Liver (tissue), 9 donors: Measurements from ENCODE around the gene ARHGAP30. TPM values are rescaled to one million over a fixed set of nuclear protein-coding genes. Genes with fewer than 3 reads are reported as not detected.
A peak's percentile ranks its signal among the peaks of the same experiment; 100 is the strongest.

Source experiments
- DNase-seq: peaks from one replicate; pipeline ENCODE4 v3.0.0-alpha.2; 2017; ENCODE audit warnings: low spot score
- H3K27ac ChIP-seq, 2 donors: one replicate each; pipeline ENCODE4 v1.7.0; 2013; ENCODE audit warnings: inconsistent platforms in 2 of 2, low read length in 2 of 2, control low read depth in 1 of 2, low read depth in 1 of 2, mild to moderate bottlenecking in 1 of 2
- H3K27me3 ChIP-seq, 4 donors: one replicate each; pipeline versions ENCODE4 v1.6.1 to v1.7.0; 2013; ENCODE audit warnings: low read length in 3 of 4, inconsistent platforms in 1 of 4, mild to moderate bottlenecking in 1 of 4, moderate library complexity in 1 of 4; ENCODE audit not compliant: control insufficient read depth in 4 of 4, insufficient read depth in 4 of 4
- H3K36me3 ChIP-seq, 4 donors: one replicate each; pipeline versions ENCODE4 v1.6.1 to v1.7.0; 2013; ENCODE audit warnings: low read length in 3 of 4, mild to moderate bottlenecking in 3 of 4, low read depth in 1 of 4, moderate library complexity in 1 of 4; ENCODE audit not compliant: control insufficient read depth in 4 of 4, insufficient read depth in 3 of 4
- H3K4me1 ChIP-seq, 4 donors: one replicate each; pipeline versions ENCODE4 v1.6.1 to v1.7.0; 2013; ENCODE audit warnings: low read length in 3 of 4, mild to moderate bottlenecking in 3 of 4, moderate library complexity in 1 of 4; ENCODE audit not compliant: control insufficient read depth in 4 of 4, insufficient read depth in 4 of 4
- H3K4me3 ChIP-seq, 3 donors: one replicate each; pipeline versions ENCODE4 v1.6.1 to v1.7.0; 2013; ENCODE audit warnings: low read length in 3 of 3, control low read depth in 1 of 3, low read depth in 1 of 3, mild to moderate bottlenecking in 1 of 3
- H3K9ac ChIP-seq, 2 donors: one replicate each; pipeline ENCODE4 v1.7.0; 2013; ENCODE audit warnings: low read length in 2 of 2, mild to moderate bottlenecking in 2 of 2, moderate library complexity in 2 of 2, control low read depth in 1 of 2, low read depth in 1 of 2
- H3K9me3 ChIP-seq, 4 donors: one replicate each; pipeline versions ENCODE4 v1.6.1 to v1.7.0; 2013; ENCODE audit warnings: low read length in 3 of 4; ENCODE audit not compliant: control insufficient read depth in 4 of 4
- EGR1 ChIP-seq, 2 donors: IDR thresholded peaks; 2 replicates each; pipeline ENCODE4 v1.6.1; 2016 to 2018; ENCODE audit warnings: antibody characterized with exemption in 2 of 2, low read depth in 2 of 2
- FOXA1 ChIP-seq: IDR thresholded peaks from 2 replicates; pipeline ENCODE4 v1.6.1; 2016; ENCODE audit warnings: antibody characterized with exemption
- FOXA2 ChIP-seq: IDR thresholded peaks from 2 replicates; pipeline ENCODE4 v1.6.1; 2016; ENCODE audit warnings: antibody characterized with exemption
- GABPA ChIP-seq, 2 donors: IDR thresholded peaks in 1 of 2; conservative IDR thresholded peaks in 1 of 2; 2 replicates each; pipeline ENCODE4 v1.6.1; 2016; ENCODE audit warnings: antibody characterized with exemption in 2 of 2, mild to moderate bottlenecking in 1 of 2, moderate library complexity in 1 of 2
- HNF4A ChIP-seq, 2 donors: conservative IDR thresholded peaks; 2 replicates each; pipeline ENCODE4 v1.6.1; 2016; ENCODE audit warnings: antibody characterized with exemption in 2 of 2, mild to moderate bottlenecking in 2 of 2
- HNF4G ChIP-seq: IDR thresholded peaks from 2 replicates; pipeline ENCODE4 v1.6.1; 2016; ENCODE audit warnings: antibody characterized with exemption
- JUND ChIP-seq, 2 donors: IDR thresholded peaks; 2 replicates each; pipeline ENCODE4 v1.6.1; 2016; ENCODE audit warnings: antibody characterized with exemption in 2 of 2
- NR2F2 ChIP-seq: IDR thresholded peaks from 2 replicates; pipeline ENCODE4 v1.6.1; 2016; ENCODE audit warnings: antibody characterized with exemption
- RAD21 ChIP-seq, 2 donors: IDR thresholded peaks; 2 replicates each; pipeline ENCODE4 v1.6.1; 2016; ENCODE audit warnings: antibody characterized with exemption in 2 of 2, mild to moderate bottlenecking in 2 of 2
- RXRA ChIP-seq, 2 donors: IDR thresholded peaks; 2 replicates each; pipeline ENCODE4 v1.6.1; 2017 to 2018; ENCODE audit warnings: antibody characterized with exemption in 2 of 2, mild to moderate bottlenecking in 1 of 2
- SP1 ChIP-seq: IDR thresholded peaks from 2 replicates; pipeline ENCODE4 v1.6.1; 2018; ENCODE audit warnings: antibody characterized with exemption, mild to moderate bottlenecking
- TAF1 ChIP-seq: conservative IDR thresholded peaks from 2 replicates; pipeline ENCODE4 v1.6.1; 2016; ENCODE audit warnings: antibody characterized with exemption, mild to moderate bottlenecking
- YY1 ChIP-seq: IDR thresholded peaks from 2 replicates; pipeline ENCODE4 v1.6.1; 2016; ENCODE audit warnings: antibody characterized with exemption, mild to moderate bottlenecking
- WGBS: extraction: QIAGEN DNeasy Blood & Tissue Kit; methylation state at CpG from one replicate; pipeline ENCODE4 v1.1.7; 2013; 5-methylcytosine and 5-hydroxymethylcytosine counted together
- polyA plus RNA-seq, 2 donors: library from polyadenylated mRNA; stranded (reverse) in 1 of 2; unstranded in 1 of 2; fragments of 200-250 nt in 1 of 2; fragments of >200 nt in 1 of 2; fragmentation: Nextera tagmentation in 1 of 2; extraction: Ambion mirVana in 1 of 2; gene quantifications; one replicate each; pipeline versions ENCODE4 v1.2.1 to v1.2.3, GENCODE V29; 2013 to 2015
- total RNA-seq, 2 donors: library from RNA; depleted of rRNA; stranded (reverse); fragments of >200 nt; gene quantifications; one replicate each; pipeline ENCODE4 v1.2.3, GENCODE V29; 2014
- TF ChIP-seq, protein P1 (sequence below): IDR thresholded peaks from 2 replicates; pipeline ENCODE4 v1.6.1; 2016; ENCODE audit warnings: antibody characterized with exemption
- TF ChIP-seq, protein P2 (sequence below): fragments of 150-350 bp; IDR thresholded peaks from 2 replicates; pipeline ENCODE4 v1.5.1; 2017; ENCODE audit warnings: improper control_type of control experiment, low read depth, low read length; ENCODE audit not compliant: missing input control
- TF ChIP-seq, protein P3 (sequence below): IDR thresholded peaks from 2 replicates; pipeline ENCODE4 v1.6.1; 2016; ENCODE audit warnings: antibody characterized with exemption
- TF ChIP-seq, protein P4 (sequence below): IDR thresholded peaks from 2 replicates; pipeline ENCODE4 v1.6.1; 2016; ENCODE audit warnings: antibody characterized with exemption
- TF ChIP-seq, protein P5 (sequence below): IDR thresholded peaks from 2 replicates; pipeline ENCODE4 v1.6.1; 2016; ENCODE audit warnings: antibody characterized with exemption, mild to moderate bottlenecking
- donor health status: healthy.
- donor health status: healthy.
- donor health status: healthy.
- donor health status: healthy.
- donor health status: healthy.

Gene ARHGAP30
- total and polyA plus RNA-seq, 4 donors, result 1.2 to 8.9 (median 5.0) TPM

DNA sequence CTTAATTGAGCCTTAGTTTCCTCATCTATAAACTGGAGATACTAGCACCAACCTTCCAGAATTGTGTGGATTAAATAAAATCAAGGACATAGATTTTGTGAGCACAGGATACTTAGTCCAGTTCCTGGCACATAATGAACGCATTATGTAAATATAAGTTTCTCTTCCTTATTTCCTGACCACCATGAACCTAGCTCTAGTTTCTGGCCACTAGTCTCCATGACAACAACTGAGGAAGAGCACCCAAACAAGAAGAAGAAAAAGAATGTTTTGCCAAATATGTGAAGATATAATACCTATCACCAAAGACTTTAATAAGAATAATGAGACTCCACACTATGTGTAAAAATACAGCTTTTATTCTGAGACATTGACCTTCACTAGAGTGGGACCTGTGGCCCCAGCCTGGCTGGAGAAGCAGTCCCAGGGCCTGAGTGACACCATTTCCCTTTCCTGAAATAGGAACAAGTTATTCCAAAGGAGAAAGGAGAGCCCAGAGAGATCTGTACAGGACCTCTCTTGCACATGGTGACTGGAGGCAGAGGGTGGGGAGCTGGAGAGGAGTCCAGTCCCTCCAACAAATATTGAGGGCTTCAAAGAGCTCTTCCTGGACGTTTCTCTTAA lies 23.0 kb downstream of the ARHGAP30 start (continued):
- TF ChIP-seq, protein P1, sequence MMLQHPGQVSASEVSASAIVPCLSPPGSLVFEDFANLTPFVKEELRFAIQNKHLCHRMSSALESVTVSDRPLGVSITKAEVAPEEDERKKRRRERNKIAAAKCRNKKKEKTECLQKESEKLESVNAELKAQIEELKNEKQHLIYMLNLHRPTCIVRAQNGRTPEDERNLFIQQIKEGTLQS, result no peak
- TF ChIP-seq RAD21 (IDR thresholded peaks at IDR 0.05) (no peak), JUND (IDR thresholded peaks at IDR 0.05) (no peak), SP1 (no peak), HNF4G (no peak)

DNA sequence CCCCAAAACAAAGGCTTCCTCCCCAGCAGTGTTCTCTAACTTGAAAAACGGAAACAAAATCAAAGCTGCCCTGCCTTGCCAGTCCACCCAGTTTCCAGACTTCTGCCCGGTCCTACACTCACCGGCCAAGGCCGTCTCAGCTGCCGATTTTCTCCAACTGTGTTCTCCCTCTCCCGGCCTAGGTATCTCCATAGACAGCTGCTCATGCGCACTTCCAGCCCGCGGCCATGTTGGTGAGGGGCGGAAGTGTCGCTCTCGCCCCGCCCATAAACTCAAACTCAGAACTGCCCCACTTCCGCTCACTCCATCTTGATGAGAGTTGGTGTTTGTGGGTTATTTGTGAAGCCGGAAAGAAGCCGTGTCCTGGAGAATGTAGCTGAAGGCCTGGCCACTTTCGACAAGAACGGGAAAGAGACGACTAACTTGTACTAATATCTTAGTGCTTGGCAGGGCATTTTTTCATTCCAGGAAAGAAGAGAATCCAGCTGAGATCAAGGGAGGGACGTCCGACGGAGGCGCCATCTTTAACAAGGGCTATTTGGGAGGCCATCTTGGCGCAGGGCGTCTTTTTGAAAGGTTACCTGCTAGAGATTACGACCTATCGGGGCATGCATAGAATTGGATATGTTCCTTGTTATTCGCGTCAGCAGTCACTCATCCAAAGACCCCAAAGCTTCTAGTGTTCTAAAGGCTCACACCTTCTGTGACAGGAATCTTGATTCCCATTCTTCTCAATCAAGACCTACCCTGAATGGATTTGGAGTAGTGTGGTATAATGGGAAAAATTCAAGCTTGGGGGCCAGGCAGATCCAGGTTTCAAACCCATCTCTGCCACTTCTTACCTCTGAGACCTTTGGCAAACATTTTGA lies 23.7 kb downstream of the ARHGAP30 start, which contains the start of gene USF1:
TSS of gene USF1 (minus strand) at position 242 of the 869 bp plus-strand sequence. CDS start 2,702 bp downstream, outside the sequence.
- under 1% methylated on average over 29 of the region's 29 CpGs for WGBS
- Histone ChIP-seq H3K9me3 (peaks cover 0 to 7% (median 2%) of the 10 kb centered on the region in 4 donors), H3K4me1 (peaks cover 3 to 19% (median 9%) of the 10 kb centered on the region in 4 donors), H3K9ac (peak within 1 kb of the TSS; percentile 85 to 96), H3K27me3 (no peaks in the 10 kb centered on the region), H3K36me3 (peaks cover 0 to 20% (median 19%) of the 10 kb centered on the region in 4 donors), H3K4me3 (peak within 1 kb of the TSS; percentile 89 to 97 (median 91)), H3K27ac (peak within 1 kb of the TSS; percentile 85 to 92)
- TF ChIP-seq, protein P2, sequence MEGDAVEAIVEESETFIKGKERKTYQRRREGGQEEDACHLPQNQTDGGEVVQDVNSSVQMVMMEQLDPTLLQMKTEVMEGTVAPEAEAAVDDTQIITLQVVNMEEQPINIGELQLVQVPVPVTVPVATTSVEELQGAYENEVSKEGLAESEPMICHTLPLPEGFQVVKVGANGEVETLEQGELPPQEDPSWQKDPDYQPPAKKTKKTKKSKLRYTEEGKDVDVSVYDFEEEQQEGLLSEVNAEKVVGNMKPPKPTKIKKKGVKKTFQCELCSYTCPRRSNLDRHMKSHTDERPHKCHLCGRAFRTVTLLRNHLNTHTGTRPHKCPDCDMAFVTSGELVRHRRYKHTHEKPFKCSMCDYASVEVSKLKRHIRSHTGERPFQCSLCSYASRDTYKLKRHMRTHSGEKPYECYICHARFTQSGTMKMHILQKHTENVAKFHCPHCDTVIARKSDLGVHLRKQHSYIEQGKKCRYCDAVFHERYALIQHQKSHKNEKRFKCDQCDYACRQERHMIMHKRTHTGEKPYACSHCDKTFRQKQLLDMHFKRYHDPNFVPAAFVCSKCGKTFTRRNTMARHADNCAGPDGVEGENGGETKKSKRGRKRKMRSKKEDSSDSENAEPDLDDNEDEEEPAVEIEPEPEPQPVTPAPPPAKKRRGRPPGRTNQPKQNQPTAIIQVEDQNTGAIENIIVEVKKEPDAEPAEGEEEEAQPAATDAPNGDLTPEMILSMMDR, result no peak
- TF ChIP-seq RXRA (IDR thresholded peaks at IDR 0.05) (peak; percentile 17 to 24), RAD21 (IDR thresholded peaks at IDR 0.05) (peak; percentile 10 to 32), FOXA2 (no peak), EGR1 (IDR thresholded peaks at IDR 0.05; ENCODE audit: low read depth in 2 of 2) (peak; percentile 16 to 55), GABPA (IDR thresholded peaks at IDR 0.05 in 1 of 2, conservative IDR thresholded peaks at IDR 0.05 in 1 of 2) (peak; percentile 95 to 97), HNF4A (conservative IDR thresholded peaks at IDR 0.05) (no peak), HNF4G (no peak), JUND (IDR thresholded peaks at IDR 0.05) (no peak), TAF1 (peak; percentile 93), SP1 (peak; percentile 5), NR2F2 (peak; percentile 48), FOXA1 (no peak), YY1 (peak; percentile 100)
- TF ChIP-seq, protein P1, result peak; percentile 28
- TF ChIP-seq, protein P3, sequence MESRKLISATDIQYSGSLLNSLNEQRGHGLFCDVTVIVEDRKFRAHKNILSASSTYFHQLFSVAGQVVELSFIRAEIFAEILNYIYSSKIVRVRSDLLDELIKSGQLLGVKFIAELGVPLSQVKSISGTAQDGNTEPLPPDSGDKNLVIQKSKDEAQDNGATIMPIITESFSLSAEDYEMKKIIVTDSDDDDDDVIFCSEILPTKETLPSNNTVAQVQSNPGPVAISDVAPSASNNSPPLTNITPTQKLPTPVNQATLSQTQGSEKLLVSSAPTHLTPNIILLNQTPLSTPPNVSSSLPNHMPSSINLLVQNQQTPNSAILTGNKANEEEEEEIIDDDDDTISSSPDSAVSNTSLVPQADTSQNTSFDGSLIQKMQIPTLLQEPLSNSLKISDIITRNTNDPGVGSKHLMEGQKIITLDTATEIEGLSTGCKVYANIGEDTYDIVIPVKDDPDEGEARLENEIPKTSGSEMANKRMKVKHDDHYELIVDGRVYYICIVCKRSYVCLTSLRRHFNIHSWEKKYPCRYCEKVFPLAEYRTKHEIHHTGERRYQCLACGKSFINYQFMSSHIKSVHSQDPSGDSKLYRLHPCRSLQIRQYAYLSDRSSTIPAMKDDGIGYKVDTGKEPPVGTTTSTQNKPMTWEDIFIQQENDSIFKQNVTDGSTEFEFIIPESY, result peak; percentile 70
- TF ChIP-seq, protein P4, sequence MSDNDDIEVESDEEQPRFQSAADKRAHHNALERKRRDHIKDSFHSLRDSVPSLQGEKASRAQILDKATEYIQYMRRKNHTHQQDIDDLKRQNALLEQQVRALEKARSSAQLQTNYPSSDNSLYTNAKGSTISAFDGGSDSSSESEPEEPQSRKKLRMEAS, result peak; percentile 42
- TF ChIP-seq, protein P5, sequence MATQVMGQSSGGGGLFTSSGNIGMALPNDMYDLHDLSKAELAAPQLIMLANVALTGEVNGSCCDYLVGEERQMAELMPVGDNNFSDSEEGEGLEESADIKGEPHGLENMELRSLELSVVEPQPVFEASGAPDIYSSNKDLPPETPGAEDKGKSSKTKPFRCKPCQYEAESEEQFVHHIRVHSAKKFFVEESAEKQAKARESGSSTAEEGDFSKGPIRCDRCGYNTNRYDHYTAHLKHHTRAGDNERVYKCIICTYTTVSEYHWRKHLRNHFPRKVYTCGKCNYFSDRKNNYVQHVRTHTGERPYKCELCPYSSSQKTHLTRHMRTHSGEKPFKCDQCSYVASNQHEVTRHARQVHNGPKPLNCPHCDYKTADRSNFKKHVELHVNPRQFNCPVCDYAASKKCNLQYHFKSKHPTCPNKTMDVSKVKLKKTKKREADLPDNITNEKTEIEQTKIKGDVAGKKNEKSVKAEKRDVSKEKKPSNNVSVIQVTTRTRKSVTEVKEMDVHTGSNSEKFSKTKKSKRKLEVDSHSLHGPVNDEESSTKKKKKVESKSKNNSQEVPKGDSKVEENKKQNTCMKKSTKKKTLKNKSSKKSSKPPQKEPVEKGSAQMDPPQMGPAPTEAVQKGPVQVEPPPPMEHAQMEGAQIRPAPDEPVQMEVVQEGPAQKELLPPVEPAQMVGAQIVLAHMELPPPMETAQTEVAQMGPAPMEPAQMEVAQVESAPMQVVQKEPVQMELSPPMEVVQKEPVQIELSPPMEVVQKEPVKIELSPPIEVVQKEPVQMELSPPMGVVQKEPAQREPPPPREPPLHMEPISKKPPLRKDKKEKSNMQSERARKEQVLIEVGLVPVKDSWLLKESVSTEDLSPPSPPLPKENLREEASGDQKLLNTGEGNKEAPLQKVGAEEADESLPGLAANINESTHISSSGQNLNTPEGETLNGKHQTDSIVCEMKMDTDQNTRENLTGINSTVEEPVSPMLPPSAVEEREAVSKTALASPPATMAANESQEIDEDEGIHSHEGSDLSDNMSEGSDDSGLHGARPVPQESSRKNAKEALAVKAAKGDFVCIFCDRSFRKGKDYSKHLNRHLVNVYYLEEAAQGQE, result peak; percentile 74
- peak; percentile 96 for DNase-seq
